Sigmoid colon (tissue), 4 donors: Measurements from ENCODE around the gene IL20RA.

ENCODE experiments used
- CTCF ChIP-seq, 4 experiments: fragments of 450-650 bp in 3 of 4; fragments of 200-600 bp in 1 of 4; IDR thresholded peaks; one replicate each; pipeline ENCODE4 v1.5.1; 2016 to 2019; ENCODE audit warnings: antibody characterized with exemption in 4 of 4, mild to moderate bottlenecking in 3 of 4, moderate library complexity in 2 of 4
- EP300 ChIP-seq, 4 donors: sonication (generic); formaldehyde crosslinking; IDR thresholded peaks; one replicate each; pipeline ENCODE4 v1.6.1; 2017; ENCODE audit warnings: antibody characterized with exemption in 4 of 4
- POLR2A ChIP-seq, 2 donors: fragments of 450-650 bp; IDR thresholded peaks; one replicate each; pipeline ENCODE4 v1.6.1; 2016; ENCODE audit warnings: antibody characterized with exemption in 2 of 2, mild to moderate bottlenecking in 2 of 2, moderate library complexity in 2 of 2
- POLR2AphosphoS5 ChIP-seq, 4 donors: sonication (generic); formaldehyde crosslinking; IDR thresholded peaks; one replicate each; pipeline ENCODE4 v1.6.1; 2017; ENCODE audit warnings: antibody characterized with exemption in 4 of 4

DNA sequence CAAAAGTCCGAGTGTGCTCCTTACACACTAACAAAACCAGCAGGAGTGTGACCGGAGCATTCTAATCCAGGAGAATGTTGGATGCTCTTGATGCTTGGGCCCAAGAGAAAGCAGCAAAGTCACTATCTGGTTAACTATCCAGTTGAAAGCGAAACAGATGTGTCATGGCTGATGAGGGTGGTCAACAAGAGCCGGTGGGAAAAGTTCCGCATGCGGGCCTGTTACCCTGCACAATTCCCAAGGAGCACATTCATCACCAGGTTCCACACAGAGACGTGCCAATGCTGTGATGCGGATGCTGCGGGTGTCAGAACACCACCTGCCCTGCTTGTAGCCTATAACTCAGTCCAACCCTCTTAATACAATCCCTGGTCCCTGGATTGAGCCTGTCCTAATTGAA lies 38.7 kb downstream of the IL20RA start:
- TF ChIP-seq CTCF (IDR thresholded peaks at IDR 0.05) = no peak
- TF ChIP-seq EP300 (IDR thresholded peaks at IDR 0.05) = no peak
- TF ChIP-seq POLR2A (IDR thresholded peaks at IDR 0.05) = no peak
- TF ChIP-seq POLR2AphosphoS5 (IDR thresholded peaks at IDR 0.05) = no peak
